Dendritic cell treated with granulocyte-macrophage colony-stimulating factor and Interleukin-4, amounts not matched to agents 40 ng/mL and 50 ng/mL, for 4 days (primary cell): Measurements from ENCODE around the gene OR11H6.
"Not testable (repeated sequence)": the region's sequence is repeated elsewhere in the genome, so short reads cannot be mapped to it uniquely, and the experiment has no call there.

ENCODE experiments used
- H3K27ac Mint-ChIP-seq: one replicate; pipeline ENCODE4 v1.8.0; 2022; ENCODE audit warnings: mild to moderate bottlenecking, mixed read lengths
- H3K27me3 Mint-ChIP-seq: one replicate; pipeline ENCODE4 v1.8.0; 2022; ENCODE audit warnings: mild to moderate bottlenecking, mixed read lengths
- H3K36me3 Mint-ChIP-seq: one replicate; pipeline ENCODE4 v1.8.0; 2022; ENCODE audit warnings: low read depth, mixed read lengths
- H3K4me1 Mint-ChIP-seq: one replicate; pipeline ENCODE4 v1.8.0; 2022; ENCODE audit warnings: low read depth, mixed read lengths
- H3K4me3 Mint-ChIP-seq: one replicate; pipeline ENCODE4 v1.8.0; 2022; ENCODE audit warnings: mild to moderate bottlenecking, moderate library complexity, mixed read lengths
- H3K9me3 Mint-ChIP-seq: one replicate; pipeline ENCODE4 v1.8.0; 2022; ENCODE audit warnings: mixed read lengths
- intact Hi-C: fragments of 100-400 bp; cut with micrococcal nuclease; formaldehyde crosslinking; loops from one replicate; pipeline ENCODE4 v1.15.0; 2022

OR11H6 gene

GRCh38 chr14:20204721-20205120 is 18.8 kb upstream of the OR11H6 start:
- no peaks in the 10 kb centered on the region for H3K36me3 Mint-ChIP-seq
- H3K27ac Mint-ChIP-seq = no peak overlapping the region
- H3K27me3 Mint-ChIP-seq = peaks cover 2% of the 10 kb centered on the region
- intact Hi-C loops = no loop called here
- H3K4me1 Mint-ChIP-seq = no peaks in the 10 kb centered on the region
- no peak overlapping the region for H3K4me3 Mint-ChIP-seq
- H3K9me3 Mint-ChIP-seq = no peaks in the 10 kb centered on the region

DNA sequence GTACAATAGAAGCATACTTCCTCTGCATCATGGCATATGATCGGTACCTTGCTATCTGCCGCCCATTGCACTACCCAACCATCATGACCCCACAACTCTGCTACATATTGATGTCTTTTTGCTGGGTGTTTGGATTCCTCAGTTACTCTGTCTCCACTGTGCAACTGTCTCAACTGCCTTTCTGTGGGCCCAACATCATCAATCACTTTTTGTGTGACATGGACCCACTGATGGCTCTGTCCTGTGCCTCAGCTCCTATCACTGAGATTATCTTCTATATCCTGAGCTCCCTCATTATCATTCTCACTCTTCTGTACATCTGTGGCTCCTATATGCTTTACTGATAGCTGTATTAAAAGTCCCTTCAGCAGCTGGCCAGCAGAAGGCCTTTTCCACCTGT is 13.9 kb upstream of the OR11H6 start:
- no peaks in the 10 kb centered on the region for H3K4me1 Mint-ChIP-seq
- no peaks in the 10 kb centered on the region for H3K36me3 Mint-ChIP-seq
- no peaks in the 10 kb centered on the region for H3K9me3 Mint-ChIP-seq
- peaks cover 2% of the 10 kb centered on the region for H3K27me3 Mint-ChIP-seq
- H3K4me3 Mint-ChIP-seq = no peak overlapping the region
- no peak overlapping the region for H3K27ac Mint-ChIP-seq
- intact Hi-C loops = no loop called here

GRCh38 chr14:20212406-20212805 is 11.1 kb upstream of the OR11H6 start:
- H3K27ac Mint-ChIP-seq, H3K4me3 Mint-ChIP-seq, H3K36me3 Mint-ChIP-seq, H3K4me1 Mint-ChIP-seq, H3K27me3 Mint-ChIP-seq, H3K9me3 Mint-ChIP-seq, intact Hi-C loops: not testable (repeated sequence)

GRCh38 chr14:20215196-20215595 is 8.3 kb upstream of the OR11H6 start:
- H3K36me3 Mint-ChIP-seq = no peaks in the 10 kb centered on the region
- H3K27me3 Mint-ChIP-seq = peaks cover 1% of the 10 kb centered on the region
- H3K9me3 Mint-ChIP-seq = no peaks in the 10 kb centered on the region
- no peak overlapping the region for H3K27ac Mint-ChIP-seq
- intact Hi-C loops = no loop called here
- no peaks in the 10 kb centered on the region for H3K4me1 Mint-ChIP-seq
- no peak overlapping the region for H3K4me3 Mint-ChIP-seq

- H3K36me3 Mint-ChIP-seq = no peaks in the 10 kb centered on the region
- no peaks in the 10 kb centered on the region for H3K4me1 Mint-ChIP-seq
- H3K9me3 Mint-ChIP-seq = no peaks in the 10 kb centered on the region
- H3K27me3 Mint-ChIP-seq = peaks cover 1% of the 10 kb centered on the region
- no peak overlapping the region for H3K4me3 Mint-ChIP-seq
- intact Hi-C loops = no loop called here
- H3K27ac Mint-ChIP-seq = no peak overlapping the region
Observed at GRCh38 chr14:20219033-20219432, 4.5 kb upstream of the OR11H6 start.

DNA sequence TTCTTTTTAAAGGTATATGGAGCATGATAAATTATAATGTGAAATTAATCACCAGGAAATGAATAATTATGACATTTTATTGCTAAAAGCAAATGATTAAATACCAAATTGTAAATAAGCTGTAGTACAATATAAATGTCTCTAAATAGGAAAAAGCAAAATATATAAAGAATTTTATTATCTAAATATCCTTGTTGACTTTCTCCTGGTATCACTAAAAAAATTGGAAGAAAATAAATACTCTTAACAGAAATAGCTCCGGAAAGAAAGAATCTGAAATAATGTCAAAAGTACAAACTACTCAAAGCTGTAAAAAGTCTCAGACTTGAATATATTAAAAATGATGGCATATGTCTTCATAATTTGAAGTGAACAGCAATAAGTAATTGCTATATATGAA is 5.2 kb downstream of the OR11H6 start, which contains the start of gene OR11H7:
Gene OR11H7, plus strand, starts transcription at position 301 of the 400 bp plus-strand sequence.
- intact Hi-C loops = no loop called here
- H3K4me3 Mint-ChIP-seq = no peak within 1 kb of the TSS
- H3K9me3 Mint-ChIP-seq = no peaks in the 10 kb centered on the region
- H3K27ac Mint-ChIP-seq = no peak within 1 kb of the TSS
- H3K36me3 Mint-ChIP-seq = no peaks in the 10 kb centered on the region
- no peaks in the 10 kb centered on the region for H3K4me1 Mint-ChIP-seq
- no peaks in the 10 kb centered on the region for H3K27me3 Mint-ChIP-seq

DNA sequence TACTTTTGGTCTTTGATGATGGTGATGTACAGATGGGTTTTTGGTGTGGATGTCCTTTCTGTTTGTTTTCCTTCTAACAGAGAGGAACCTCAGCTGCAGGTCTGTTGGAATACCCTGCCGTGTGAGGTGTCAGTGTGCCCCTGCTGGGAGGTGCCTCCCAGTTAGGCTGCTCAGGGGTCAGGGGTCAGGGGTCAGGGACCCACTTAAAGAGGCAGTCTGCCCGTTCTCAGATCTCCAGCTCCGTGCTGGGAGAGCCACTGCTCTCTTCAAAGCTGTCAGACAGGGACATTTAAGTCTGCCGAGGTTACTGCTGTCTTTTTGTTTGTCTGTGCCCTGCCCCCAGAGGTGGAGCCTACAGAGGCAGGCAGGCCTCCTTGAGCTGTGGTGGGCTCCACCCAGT is 11.9 kb downstream of the OR11H6 start:
- intact Hi-C loops, H3K36me3 Mint-ChIP-seq, H3K27ac Mint-ChIP-seq, H3K27me3 Mint-ChIP-seq, H3K4me3 Mint-ChIP-seq, H3K4me1 Mint-ChIP-seq, H3K9me3 Mint-ChIP-seq: not testable (repeated sequence)

GRCh38 chr14:20247646-20248246 is 24.2 kb downstream of the OR11H6 start:
- no peaks in the 10 kb centered on the region for H3K36me3 Mint-ChIP-seq
- no peaks in the 10 kb centered on the region for H3K27me3 Mint-ChIP-seq
- H3K27ac Mint-ChIP-seq = no peak overlapping the region
- H3K4me3 Mint-ChIP-seq = no peak overlapping the region
- intact Hi-C loops = no loop called here
- H3K9me3 Mint-ChIP-seq = no peaks in the 10 kb centered on the region
- H3K4me1 Mint-ChIP-seq = no peaks in the 10 kb centered on the region

GRCh38 chr14:20262642-20263128 is 39.2 kb downstream of the OR11H6 start:
- no peaks in the 10 kb centered on the region for H3K4me1 Mint-ChIP-seq
- no peak overlapping the region for H3K27ac Mint-ChIP-seq
- H3K36me3 Mint-ChIP-seq = no peaks in the 10 kb centered on the region
- intact Hi-C loops = no loop called here
- no peaks in the 10 kb centered on the region for H3K27me3 Mint-ChIP-seq
- no peak overlapping the region for H3K4me3 Mint-ChIP-seq
- no peaks in the 10 kb centered on the region for H3K9me3 Mint-ChIP-seq

DNA sequence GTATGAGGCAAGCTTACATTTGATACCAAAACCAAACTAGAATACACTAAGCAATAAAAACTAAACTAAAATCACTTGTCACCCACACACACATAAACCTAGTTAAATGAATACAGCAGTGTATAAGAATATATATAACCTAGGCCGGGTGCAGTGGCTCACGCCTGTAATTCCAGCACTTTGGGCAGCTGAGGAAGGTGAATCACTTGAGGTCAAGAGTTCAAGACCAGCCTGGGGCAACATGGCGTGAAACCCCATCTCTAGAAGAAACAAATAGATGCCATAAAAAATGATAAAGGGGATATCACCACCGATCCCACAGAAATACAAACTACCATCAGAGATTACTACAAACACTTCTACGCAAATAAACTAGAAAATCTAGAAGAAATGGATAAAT is 40.9 kb downstream of the OR11H6 start:
- intact Hi-C loops, H3K4me1 Mint-ChIP-seq, H3K4me3 Mint-ChIP-seq, H3K36me3 Mint-ChIP-seq, H3K27me3 Mint-ChIP-seq, H3K27ac Mint-ChIP-seq, H3K9me3 Mint-ChIP-seq: not testable (repeated sequence)

- no peak overlapping the region for H3K27ac Mint-ChIP-seq
- H3K4me1 Mint-ChIP-seq = no peaks in the 10 kb centered on the region
- peaks cover 13% of the 10 kb centered on the region for H3K36me3 Mint-ChIP-seq
- no peaks in the 10 kb centered on the region for H3K27me3 Mint-ChIP-seq
- H3K4me3 Mint-ChIP-seq = no peak overlapping the region
- H3K9me3 Mint-ChIP-seq = peaks cover 50% of the 10 kb centered on the region
- intact Hi-C loops = no loop called here
Observed at GRCh38 chr14:20274062-20274461, 50.6 kb downstream of the OR11H6 start.
